K562 (cell line): ENCODE data around the gene VBP1. TPM values are rescaled to one million over a fixed set of nuclear protein-coding genes. Genes with fewer than 3 reads are reported as not detected.

Experiments
- ADNP ChIP-seq: fragments of 200-800 bp; sonication (Bioruptor generic); IDR thresholded peaks from 2 replicates; pipeline ENCODE4 v1.6.1; 2016; ENCODE audit warnings: missing genetic modification characterization, missing compliant biosample characterization
- ARID1B ChIP-seq: fragments of 450-650 bp; IDR thresholded peaks from 2 replicates; pipeline ENCODE4 v1.6.1; 2016; ENCODE audit warnings: antibody characterized with exemption, mild to moderate bottlenecking, inconsistent platforms
- CAMTA2 ChIP-seq: fragments of 250-450 bp; sonication (Bioruptor Pico); conservative IDR thresholded peaks from 2 replicates; pipeline ENCODE4 v1.5.1; 2022
- CHD2 ChIP-seq: IDR thresholded peaks from 2 replicates; pipeline ENCODE4 v1.6.1; 2011; ENCODE audit warnings: low read depth, low read length
- HDAC6 ChIP-seq: IDR thresholded peaks from 2 replicates; pipeline ENCODE4 v1.6.1; 2012; ENCODE audit warnings: low read depth, mild to moderate bottlenecking, control low read depth, inconsistent platforms, low read length, moderate library complexity
- HNRNPH1 ChIP-seq: fragments of 200-400 bp; formaldehyde crosslinking; optimal IDR thresholded peaks from 2 replicates; pipeline ENCODE3; 2017; ENCODE audit warnings: low read depth, mild to moderate bottlenecking, low read length, moderate library complexity
- HNRNPL ChIP-seq: fragments of 200-400 bp; formaldehyde crosslinking; IDR thresholded peaks from 2 replicates; pipeline ENCODE4 v1.6.1; 2017; ENCODE audit warnings: low read depth, mild to moderate bottlenecking, low read length
- MAZ ChIP-seq, 2 experiments: fragments of 450-650 bp in 1 of 2; sonication (generic) in 1 of 2; formaldehyde crosslinking; IDR thresholded peaks in 1 of 2; conservative IDR thresholded peaks in 1 of 2; 2 replicates each; pipeline versions ENCODE4 v1.4.0 to v1.5.0; 2020; ENCODE audit warnings: mild to moderate bottlenecking in 1 of 2, missing genetic modification reagents in 1 of 2
- NCOA6 ChIP-seq: fragments of 450-650 bp; IDR thresholded peaks from 2 replicates; pipeline ENCODE4 v1.6.1; 2017; ENCODE audit warnings: mild to moderate bottlenecking
- NFIX ChIP-seq: fragments of 250-450 bp; sonication (Bioruptor Pico); IDR thresholded peaks from 2 replicates; pipeline ENCODE4 v1.4.0; 2020; ENCODE audit warnings: low read depth, mild to moderate bottlenecking, moderate library complexity
- PRPF4 ChIP-seq: fragments of 200-400 bp; formaldehyde crosslinking; IDR thresholded peaks from one replicate; pipeline ENCODE4 v1.6.1; 2017; ENCODE audit warnings: low read length, low read depth, mild to moderate bottlenecking; ENCODE audit not compliant: insufficient read depth, poor library complexity, severe bottlenecking
- SOX6 ChIP-seq: fragments of 450-650 bp; IDR thresholded peaks from 2 replicates; pipeline ENCODE4 v1.6.1; 2014; ENCODE audit warnings: mild to moderate bottlenecking
- SRSF3 ChIP-seq: fragments of 200-400 bp; formaldehyde crosslinking; IDR thresholded peaks from 2 replicates; pipeline ENCODE4 v1.6.1; 2016; ENCODE audit warnings: mild to moderate bottlenecking, low read length, moderate library complexity; ENCODE audit not compliant: insufficient read depth
- TEAD2 ChIP-seq: fragments of 450-650 bp; IDR thresholded peaks from 2 replicates; pipeline ENCODE4 v1.6.1; 2016; ENCODE audit warnings: missing genetic modification characterization, control low read depth, missing compliant biosample characterization
- ZFX ChIP-seq: sonication (generic); formaldehyde crosslinking; IDR thresholded peaks from 2 replicates; pipeline ENCODE4 v1.8.0; 2022; ENCODE audit warnings: mild to moderate bottlenecking, missing genetic modification reagents, moderate library complexity
- ZNF76 ChIP-seq: fragments of 250-450 bp; sonication (Bioruptor Pico); IDR thresholded peaks from 2 replicates; pipeline ENCODE4 v1.4.0; 2020; ENCODE audit warnings: mild to moderate bottlenecking, moderate library complexity, borderline replicate concordance
- polyA plus RNA-seq, 8 experiments: library from polyadenylated mRNA; depleted of rRNA in 4 of 8; stranded (reverse) in 5 of 8; unstranded in 3 of 8; fragments of >200 nt; fragmentation: Nextera tagmentation in 2 of 8; fragmentation: Illumina TruSeq in 1 of 8; extraction: Ambion mirVana in 2 of 8; extraction: Trizol in 1 of 8; gene quantifications; 2 replicates each; pipeline versions ENCODE4 v1.2.1 to v1.2.3, GENCODE V29; 2011 to 2014; ENCODE audit warnings: inconsistent platforms in 1 of 8, missing spikeins in 1 of 8
- total RNA-seq, 7 experiments: library from RNA; depleted of rRNA in 6 of 7; stranded (reverse); fragments of >200 nt in 6 of 7; fragmentation: Illumina TruSeq in 2 of 7; extraction: Trizol in 2 of 7; gene quantifications; 2 replicates each; pipeline versions ENCODE4 v1.2.1 to v1.2.3, GENCODE V29; 2011 to 2021; ENCODE audit warnings: low replicate concordance in 1 of 7
- TF ChIP-seq, protein P1 (sequence below): fragments of 200-800 bp; sonication (Bioruptor generic); IDR thresholded peaks from 2 replicates; pipeline ENCODE4 v1.6.1; 2017; ENCODE audit warnings: missing genetic modification characterization, missing compliant biosample characterization
- TF ChIP-seq, protein P2 (sequence below): sonication (generic); formaldehyde crosslinking; IDR thresholded peaks from 2 replicates; pipeline ENCODE4 v1.4.0; 2020; ENCODE audit warnings: mild to moderate bottlenecking, missing genetic modification reagents
- TF ChIP-seq, protein P3 (sequence below): conservative IDR thresholded peaks from 2 replicates; pipeline ENCODE4 v1.6.1; 2011; ENCODE audit warnings: low read depth, mild to moderate bottlenecking, low read length; ENCODE audit not compliant: control insufficient read depth
- TF ChIP-seq, protein P4 (sequence below): fragments of 450-650 bp; formaldehyde crosslinking; IDR thresholded peaks from 2 replicates; pipeline ENCODE4 v1.4.0; 2020; ENCODE audit warnings: mild to moderate bottlenecking

Gene VBP1
- total and polyA plus RNA-seq, 9 of the 15 experiments (the other 6 are each of a cell fraction or from before 2014, with no cell fraction given): 83.2 to 263 (median 151) TPM

DNA sequence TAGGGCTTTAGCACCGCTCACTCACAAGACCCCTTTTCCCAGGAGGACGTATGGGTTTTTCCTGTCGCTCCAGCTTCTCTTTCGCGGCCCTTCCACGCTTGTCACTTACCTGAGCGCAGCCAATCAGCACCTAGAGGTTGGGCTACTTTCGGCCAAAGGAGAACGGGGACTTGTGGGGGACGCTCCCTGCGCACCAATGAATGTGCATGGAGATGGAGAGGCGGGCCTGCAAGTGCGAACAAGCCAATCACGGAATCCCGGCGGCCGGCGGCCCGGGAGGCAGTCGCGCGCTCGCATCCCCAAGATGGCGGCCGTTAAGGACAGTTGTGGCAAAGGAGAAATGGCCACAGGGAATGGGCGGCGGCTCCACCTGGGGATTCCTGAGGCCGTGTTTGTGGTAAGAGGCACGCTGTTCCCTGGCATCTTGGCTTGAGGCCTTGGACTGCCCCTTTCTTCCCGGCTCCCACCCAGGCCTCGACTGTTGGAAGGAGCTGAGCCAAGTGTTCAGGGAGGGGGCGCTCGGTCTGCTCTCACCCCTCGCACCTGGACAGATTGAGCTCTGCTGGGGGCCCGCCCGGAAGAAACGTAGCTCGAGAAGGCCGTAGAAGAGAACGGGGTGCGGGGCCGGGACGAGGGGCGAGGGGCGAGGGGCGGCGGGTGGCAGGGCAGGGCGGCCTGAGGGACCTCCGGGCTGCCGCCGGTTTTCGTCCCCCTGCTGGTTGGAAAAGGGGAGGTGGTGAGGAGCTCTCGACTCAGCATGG lies at the start of gene VBP1 (continued):
- TF ChIP-seq HNRNPL: no peak
- TF ChIP-seq ADNP (tag): no peak
- TF ChIP-seq SRSF3: peak; percentile 87; the same call in 1 of the 2 replicates
- TF ChIP-seq, protein P1, sequence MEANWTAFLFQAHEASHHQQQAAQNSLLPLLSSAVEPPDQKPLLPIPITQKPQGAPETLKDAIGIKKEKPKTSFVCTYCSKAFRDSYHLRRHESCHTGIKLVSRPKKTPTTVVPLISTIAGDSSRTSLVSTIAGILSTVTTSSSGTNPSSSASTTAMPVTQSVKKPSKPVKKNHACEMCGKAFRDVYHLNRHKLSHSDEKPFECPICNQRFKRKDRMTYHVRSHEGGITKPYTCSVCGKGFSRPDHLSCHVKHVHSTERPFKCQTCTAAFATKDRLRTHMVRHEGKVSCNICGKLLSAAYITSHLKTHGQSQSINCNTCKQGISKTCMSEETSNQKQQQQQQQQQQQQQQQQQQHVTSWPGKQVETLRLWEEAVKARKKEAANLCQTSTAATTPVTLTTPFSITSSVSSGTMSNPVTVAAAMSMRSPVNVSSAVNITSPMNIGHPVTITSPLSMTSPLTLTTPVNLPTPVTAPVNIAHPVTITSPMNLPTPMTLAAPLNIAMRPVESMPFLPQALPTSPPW (CRISPR knock-in tag): no peak; the same call in 1 of the 2 replicates
- TF ChIP-seq CAMTA2 (CRISPR knock-in tag): no peak
- no peak for TF ChIP-seq SOX6
- TF ChIP-seq, protein P2, sequence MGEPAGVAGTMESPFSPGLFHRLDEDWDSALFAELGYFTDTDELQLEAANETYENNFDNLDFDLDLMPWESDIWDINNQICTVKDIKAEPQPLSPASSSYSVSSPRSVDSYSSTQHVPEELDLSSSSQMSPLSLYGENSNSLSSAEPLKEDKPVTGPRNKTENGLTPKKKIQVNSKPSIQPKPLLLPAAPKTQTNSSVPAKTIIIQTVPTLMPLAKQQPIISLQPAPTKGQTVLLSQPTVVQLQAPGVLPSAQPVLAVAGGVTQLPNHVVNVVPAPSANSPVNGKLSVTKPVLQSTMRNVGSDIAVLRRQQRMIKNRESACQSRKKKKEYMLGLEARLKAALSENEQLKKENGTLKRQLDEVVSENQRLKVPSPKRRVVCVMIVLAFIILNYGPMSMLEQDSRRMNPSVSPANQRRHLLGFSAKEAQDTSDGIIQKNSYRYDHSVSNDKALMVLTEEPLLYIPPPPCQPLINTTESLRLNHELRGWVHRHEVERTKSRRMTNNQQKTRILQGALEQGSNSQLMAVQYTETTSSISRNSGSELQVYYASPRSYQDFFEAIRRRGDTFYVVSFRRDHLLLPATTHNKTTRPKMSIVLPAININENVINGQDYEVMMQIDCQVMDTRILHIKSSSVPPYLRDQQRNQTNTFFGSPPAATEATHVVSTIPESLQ (CRISPR knock-in tag): no peak
- TF ChIP-seq HDAC6: no peak
- no peak for TF ChIP-seq ZNF76 (CRISPR knock-in tag)
- TF ChIP-seq PRPF4: no peak
- no peak for TF ChIP-seq HNRNPH1
- no peak for TF ChIP-seq NFIX
- peak; percentile 76 for TF ChIP-seq CHD2
- TF ChIP-seq, protein P3, sequence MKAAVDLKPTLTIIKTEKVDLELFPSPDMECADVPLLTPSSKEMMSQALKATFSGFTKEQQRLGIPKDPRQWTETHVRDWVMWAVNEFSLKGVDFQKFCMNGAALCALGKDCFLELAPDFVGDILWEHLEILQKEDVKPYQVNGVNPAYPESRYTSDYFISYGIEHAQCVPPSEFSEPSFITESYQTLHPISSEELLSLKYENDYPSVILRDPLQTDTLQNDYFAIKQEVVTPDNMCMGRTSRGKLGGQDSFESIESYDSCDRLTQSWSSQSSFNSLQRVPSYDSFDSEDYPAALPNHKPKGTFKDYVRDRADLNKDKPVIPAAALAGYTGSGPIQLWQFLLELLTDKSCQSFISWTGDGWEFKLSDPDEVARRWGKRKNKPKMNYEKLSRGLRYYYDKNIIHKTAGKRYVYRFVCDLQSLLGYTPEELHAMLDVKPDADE: 0 out of 2 replicates have a peak, but pooled peaks have one; percentile 10
- TF ChIP-seq MAZ (CRISPR knock-in tag; conservative IDR thresholded peaks at IDR 0.05 in 1 of 2, IDR thresholded peaks at IDR 0.05 in 1 of 2): no peak; a peak in 1 of 4 replicates
- no peak for TF ChIP-seq ARID1B
- no peak for TF ChIP-seq NCOA6
- no peak for TF ChIP-seq TEAD2 (tag)
- TF ChIP-seq, protein P4, sequence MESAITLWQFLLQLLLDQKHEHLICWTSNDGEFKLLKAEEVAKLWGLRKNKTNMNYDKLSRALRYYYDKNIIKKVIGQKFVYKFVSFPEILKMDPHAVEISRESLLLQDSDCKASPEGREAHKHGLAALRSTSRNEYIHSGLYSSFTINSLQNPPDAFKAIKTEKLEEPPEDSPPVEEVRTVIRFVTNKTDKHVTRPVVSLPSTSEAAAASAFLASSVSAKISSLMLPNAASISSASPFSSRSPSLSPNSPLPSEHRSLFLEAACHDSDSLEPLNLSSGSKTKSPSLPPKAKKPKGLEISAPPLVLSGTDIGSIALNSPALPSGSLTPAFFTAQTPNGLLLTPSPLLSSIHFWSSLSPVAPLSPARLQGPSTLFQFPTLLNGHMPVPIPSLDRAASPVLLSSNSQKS (CRISPR knock-in tag): no peak
- peak; percentile 85 for TF ChIP-seq ZFX
